ENCODE measurements around the gene SSTR3. TPM values are rescaled to one million over a fixed set of nuclear protein-coding genes. Genes with fewer than 3 reads are reported as not detected.

Gene SSTR3
- total RNA-seq, 4 donors from 2014 or later: 0.16 to 0.41 TPM; not detected in 2

DNA sequence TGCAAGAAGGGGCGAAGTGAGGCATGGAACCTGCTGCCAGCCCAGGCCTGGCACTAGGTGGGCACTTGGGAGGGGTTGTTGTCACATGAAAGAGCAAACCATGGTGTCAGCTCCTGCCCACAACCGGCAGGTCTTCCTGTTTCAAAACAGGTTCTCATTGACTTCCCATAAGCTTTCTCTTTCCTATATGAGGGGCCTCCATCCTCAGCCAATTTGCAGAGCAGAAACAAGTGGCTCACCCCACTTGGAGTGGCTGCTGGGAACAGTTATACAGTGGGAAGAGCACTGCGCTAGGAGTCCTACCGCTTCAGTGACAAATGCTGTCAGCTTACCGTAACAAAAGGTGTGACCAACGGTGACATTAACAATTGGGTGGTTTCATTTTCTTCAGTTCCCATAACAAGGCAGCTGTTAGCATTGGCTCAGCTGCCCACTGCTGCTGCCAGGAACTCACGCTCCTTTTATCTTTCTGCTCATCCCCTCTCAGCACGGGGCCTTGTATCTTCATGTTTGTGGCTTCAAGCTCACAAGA is 10.2 kb upstream of the SSTR3 start:
- Histone ChIP-seq H3K27ac (peak overlapping the region; percentile 21 to 72 (median 45)), H3K9me3 (no peaks in the 10 kb centered on the region), H3K36me3 (no peaks in the 10 kb centered on the region), H3K4me3 (no peak overlapping the region), H3K4me1 (peaks cover 0 to 3% (median 0%) of the 10 kb centered on the region in 4 donors), H3K27me3 (no peaks in the 10 kb centered on the region)
- intact Hi-C loops (cut with DNase I; ENCODE audit: low total_unique reads): no loop called here
- in situ Hi-C loops (cut with MboI; ENCODE audit: low pct_ligation_motif_present in 1 of 4, low pct_unique_long_range_greater_than_20kb in 1 of 4, low sequenced_read_pairs in 3 of 4): loop anchor here in 1 of 4 donors (25.0 kb wide), 1 partner anchor 435 kb away; the partner anchor contains the start of gene IFT27
- TF ChIP-seq POLR2A (IDR thresholded peaks at IDR 0.05): no peak
- TF ChIP-seq, protein P1, sequence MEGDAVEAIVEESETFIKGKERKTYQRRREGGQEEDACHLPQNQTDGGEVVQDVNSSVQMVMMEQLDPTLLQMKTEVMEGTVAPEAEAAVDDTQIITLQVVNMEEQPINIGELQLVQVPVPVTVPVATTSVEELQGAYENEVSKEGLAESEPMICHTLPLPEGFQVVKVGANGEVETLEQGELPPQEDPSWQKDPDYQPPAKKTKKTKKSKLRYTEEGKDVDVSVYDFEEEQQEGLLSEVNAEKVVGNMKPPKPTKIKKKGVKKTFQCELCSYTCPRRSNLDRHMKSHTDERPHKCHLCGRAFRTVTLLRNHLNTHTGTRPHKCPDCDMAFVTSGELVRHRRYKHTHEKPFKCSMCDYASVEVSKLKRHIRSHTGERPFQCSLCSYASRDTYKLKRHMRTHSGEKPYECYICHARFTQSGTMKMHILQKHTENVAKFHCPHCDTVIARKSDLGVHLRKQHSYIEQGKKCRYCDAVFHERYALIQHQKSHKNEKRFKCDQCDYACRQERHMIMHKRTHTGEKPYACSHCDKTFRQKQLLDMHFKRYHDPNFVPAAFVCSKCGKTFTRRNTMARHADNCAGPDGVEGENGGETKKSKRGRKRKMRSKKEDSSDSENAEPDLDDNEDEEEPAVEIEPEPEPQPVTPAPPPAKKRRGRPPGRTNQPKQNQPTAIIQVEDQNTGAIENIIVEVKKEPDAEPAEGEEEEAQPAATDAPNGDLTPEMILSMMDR (IDR thresholded peaks at IDR 0.05): no peak
- TF ChIP-seq EP300 (IDR thresholded peaks at IDR 0.05; ENCODE audit: low read depth): no peak
- no peak for TF ChIP-seq POLR2AphosphoS5 (IDR thresholded peaks at IDR 0.05)
- 47 to 63% methylated on average over 3 to 8 of the region's 8 CpGs for WGBS, 2 donors (ENCODE audit: low coverage in 1 of 2)
- peak; percentile 28 for DNase-seq

DNA sequence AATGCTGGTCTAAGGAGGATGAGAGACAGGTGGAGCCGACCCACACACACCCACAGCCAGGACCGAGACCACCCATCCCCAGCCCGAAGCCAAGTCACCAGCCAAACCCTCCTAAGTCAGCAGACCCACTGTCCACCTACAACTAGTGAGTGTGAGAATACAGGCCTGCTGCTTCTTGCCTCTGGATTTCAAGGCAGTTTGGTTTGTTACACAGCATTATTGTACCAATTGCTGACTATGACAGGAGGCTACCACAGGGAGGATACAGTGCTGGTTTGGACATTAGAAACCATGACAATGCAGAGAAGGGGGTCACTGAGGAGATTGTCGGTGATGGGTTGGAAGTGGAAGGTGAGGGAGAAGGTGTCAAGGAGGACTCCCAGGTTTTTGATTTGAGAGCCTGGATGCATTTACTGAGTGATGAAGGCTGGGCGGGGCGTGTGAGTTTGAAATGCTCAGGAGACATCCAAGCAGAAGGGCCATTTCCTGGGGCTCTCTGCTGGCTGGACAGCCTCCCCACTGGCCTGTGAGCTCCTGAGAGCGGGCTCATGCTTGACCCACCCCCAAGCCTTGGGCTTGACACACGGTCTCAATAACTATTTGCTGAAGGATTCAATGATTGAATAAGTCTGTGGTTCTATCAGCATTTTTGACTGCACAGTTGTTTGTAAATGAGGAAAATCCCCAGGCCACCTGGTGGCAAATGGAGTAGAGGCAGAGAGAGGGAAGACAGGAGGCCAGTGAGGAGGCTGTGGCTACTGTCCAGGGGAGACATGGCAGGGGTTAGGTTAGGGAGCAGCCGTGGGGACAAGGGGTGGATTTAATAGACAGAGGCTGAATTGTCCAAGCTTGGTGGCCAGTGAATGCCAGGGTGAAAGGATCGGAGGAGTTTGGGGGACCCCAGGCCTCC is 9.4 kb upstream of the SSTR3 start:
- no peaks in the 10 kb centered on the region for H3K9me3 ChIP-seq
- DNase-seq: no peak
- H3K36me3 ChIP-seq: no peaks in the 10 kb centered on the region
- peaks cover 0 to 3% (median 0%) of the 10 kb centered on the region in 4 donors for H3K4me1 ChIP-seq
- no peak for TF ChIP-seq POLR2A (IDR thresholded peaks at IDR 0.05)
- TF ChIP-seq, protein P1 (IDR thresholded peaks at IDR 0.05): no peak
- no peak for TF ChIP-seq POLR2AphosphoS5 (IDR thresholded peaks at IDR 0.05)
- TF ChIP-seq EP300 (IDR thresholded peaks at IDR 0.05; ENCODE audit: low read depth): no peak
- intact Hi-C loops (cut with DNase I; ENCODE audit: low total_unique reads): no loop called here
- in situ Hi-C loops (cut with MboI; ENCODE audit: low pct_ligation_motif_present in 1 of 4, low pct_unique_long_range_greater_than_20kb in 1 of 4, low sequenced_read_pairs in 3 of 4): loop anchor here in 1 of 4 donors (25.0 kb wide), 1 partner anchor 434 kb away; the partner anchor contains the start of gene IFT27
- 92 to 95% methylated on average over 4 to 10 of the region's 10 CpGs for WGBS, 2 donors (ENCODE audit: low coverage in 1 of 2)
- H3K27ac ChIP-seq: peak overlapping the region; percentile 21 to 78 (median 45)
- H3K27me3 ChIP-seq: no peaks in the 10 kb centered on the region
- no peak overlapping the region for H3K4me3 ChIP-seq

DNA sequence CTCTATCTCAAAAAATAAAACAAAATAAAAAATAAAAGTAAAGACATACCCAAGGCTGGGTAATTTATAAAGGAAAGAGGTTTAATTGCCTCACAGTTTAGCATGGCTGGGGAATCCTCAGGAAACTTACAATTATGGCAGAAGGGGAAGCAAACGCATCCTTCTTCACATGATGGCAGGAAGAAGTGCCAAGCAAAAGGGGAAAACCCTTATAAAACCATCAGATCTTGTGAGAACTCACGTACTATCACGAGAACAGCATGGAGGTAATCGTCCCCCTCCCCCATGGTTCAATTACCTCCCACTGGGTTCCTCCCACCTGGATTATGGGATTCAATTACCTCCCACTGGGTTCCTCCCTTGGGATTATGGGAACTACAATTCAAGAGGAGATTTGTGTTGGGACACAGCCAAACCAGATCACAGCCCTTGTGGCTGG is 8.3 kb upstream of the SSTR3 start:
- TF ChIP-seq EP300 (IDR thresholded peaks at IDR 0.05; ENCODE audit: low read depth) (no peak), POLR2A (IDR thresholded peaks at IDR 0.05) (no peak), POLR2AphosphoS5 (IDR thresholded peaks at IDR 0.05) (no peak)
- TF ChIP-seq, protein P1 (IDR thresholded peaks at IDR 0.05): no peak
- in situ Hi-C loops (cut with MboI; ENCODE audit: low pct_ligation_motif_present in 1 of 4, low pct_unique_long_range_greater_than_20kb in 1 of 4, low sequenced_read_pairs in 3 of 4): loop anchor here in 1 of 4 donors (25.0 kb wide), 1 partner anchor 433 kb away; the partner anchor contains the start of gene IFT27
- Histone ChIP-seq H3K9me3 (no peaks in the 10 kb centered on the region), H3K27ac (peak overlapping the region in 3 of 4 donors; percentile 2 to 78 (median 26)), H3K4me3 (no peak overlapping the region), H3K27me3 (no peaks in the 10 kb centered on the region), H3K4me1 (peaks cover 0 to 3% (median 0%) of the 10 kb centered on the region in 4 donors), H3K36me3 (no peaks in the 10 kb centered on the region)
- intact Hi-C loops (cut with DNase I; ENCODE audit: low total_unique reads): no loop called here
- WGBS, 2 donors (ENCODE audit: low coverage in 1 of 2): 58 to 69% methylated on average over 4 of the region's 4 CpGs
- no peak for DNase-seq

DNA sequence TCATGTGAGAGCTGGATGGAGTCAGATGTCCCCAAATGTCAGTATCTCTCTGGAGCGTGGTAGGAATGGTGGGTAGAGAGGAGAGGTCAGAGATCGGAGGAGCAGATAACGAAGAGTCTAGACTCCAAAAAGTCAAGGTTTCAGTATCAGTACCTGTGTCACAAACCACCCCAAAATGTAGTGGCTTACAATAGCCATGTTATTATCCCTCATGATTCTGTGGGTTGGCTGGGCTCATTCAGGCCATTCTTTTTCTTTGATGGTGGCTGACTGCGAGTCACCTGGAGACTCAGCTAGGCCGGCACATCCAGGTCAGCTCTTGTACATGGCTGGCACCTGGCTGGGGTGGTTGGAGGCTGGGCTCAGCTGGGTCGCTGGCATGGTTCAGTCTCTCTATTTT is 7.3 kb upstream of the SSTR3 start:
- no peaks in the 10 kb centered on the region for H3K36me3 ChIP-seq
- no peaks in the 10 kb centered on the region for H3K9me3 ChIP-seq
- no peak overlapping the region for H3K4me3 ChIP-seq
- in situ Hi-C loops (cut with MboI; ENCODE audit: low pct_ligation_motif_present in 1 of 4, low pct_unique_long_range_greater_than_20kb in 1 of 4, low sequenced_read_pairs in 3 of 4) (loop anchor here in 1 of 4 donors (25.0 kb wide), 1 partner anchor 432 kb away; the partner anchor contains the start of gene IFT27), intact Hi-C loops (cut with DNase I; ENCODE audit: low total_unique reads) (no loop called here)
- 81% methylated on average over 6 of the region's 6 CpGs; no CpG with 5 or more reads in 1 of the 2 donors for WGBS, 2 donors (ENCODE audit: low coverage in 1 of 2)
- H3K27me3 ChIP-seq: no peaks in the 10 kb centered on the region
- H3K27ac ChIP-seq: peak overlapping the region; percentile 2 to 78 (median 36)
- TF ChIP-seq, protein P1 (IDR thresholded peaks at IDR 0.05): no peak
- TF ChIP-seq POLR2AphosphoS5 (IDR thresholded peaks at IDR 0.05): no peak
- TF ChIP-seq EP300 (IDR thresholded peaks at IDR 0.05; ENCODE audit: low read depth): no peak
- no peak for TF ChIP-seq POLR2A (IDR thresholded peaks at IDR 0.05)
- peaks cover 0 to 3% (median 0%) of the 10 kb centered on the region in 4 donors for H3K4me1 ChIP-seq
- DNase-seq: no peak

Measured in transverse colon (tissue), 4 donors.